ENCODE data around the gene JADE2.
"Not testable (repeated sequence)": the region's sequence is repeated elsewhere in the genome, so short reads cannot be mapped to it uniquely, and the experiment has no call there.

Gene JADE2

DNA sequence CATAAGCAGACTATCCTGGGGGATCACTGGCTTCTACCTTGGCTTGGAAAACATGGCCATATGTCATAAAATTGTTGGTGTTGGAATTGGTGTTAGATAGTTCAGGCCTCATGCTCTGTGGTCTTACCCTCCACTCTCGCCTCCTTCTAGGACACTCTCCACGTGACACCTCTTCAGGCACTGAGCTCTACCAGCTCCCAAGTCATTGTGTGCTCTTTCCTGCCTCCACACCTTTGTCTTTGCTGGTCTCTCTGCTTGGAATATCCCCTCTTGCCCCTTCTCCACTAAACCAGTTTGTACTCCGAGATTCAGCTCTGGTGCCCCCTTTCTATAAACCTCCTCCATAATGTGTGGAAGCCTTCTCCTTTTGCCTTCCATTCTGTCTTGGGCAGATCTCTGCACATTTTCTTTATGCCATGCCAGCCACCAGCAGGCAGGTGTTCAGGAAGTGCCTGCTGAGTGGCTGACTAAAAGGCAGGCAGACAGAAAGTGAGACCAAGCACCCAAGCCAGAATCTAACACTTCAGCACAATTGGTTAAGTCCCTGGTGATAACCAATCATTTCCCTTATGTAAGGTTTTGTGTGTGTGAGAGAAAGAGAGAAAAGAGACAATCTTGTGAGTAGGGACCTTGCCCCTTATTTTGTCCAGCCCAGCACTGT is 69.5 kb downstream of the JADE2 start:
- no peak for DNase-seq

DNA sequence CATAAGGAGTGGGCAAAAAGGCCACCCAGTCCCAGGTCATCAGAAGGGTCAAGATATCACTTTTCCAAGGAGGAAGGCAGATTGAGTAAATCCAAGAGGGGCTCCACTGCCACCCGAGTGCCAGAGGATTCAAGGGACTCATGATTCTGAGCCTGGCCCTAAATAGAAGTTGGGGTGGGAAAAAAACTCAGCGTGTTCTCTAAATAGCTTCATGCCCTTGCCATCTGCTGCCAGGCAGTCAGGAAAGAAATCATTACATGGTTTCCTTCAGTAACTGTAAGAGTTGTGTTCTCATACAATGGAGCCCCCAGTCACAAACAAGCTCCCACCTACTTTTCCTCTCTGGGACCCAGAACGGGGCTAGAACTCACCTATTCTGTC is 70.0 kb downstream of the JADE2 start:
- no peak for DNase-seq

DNA sequence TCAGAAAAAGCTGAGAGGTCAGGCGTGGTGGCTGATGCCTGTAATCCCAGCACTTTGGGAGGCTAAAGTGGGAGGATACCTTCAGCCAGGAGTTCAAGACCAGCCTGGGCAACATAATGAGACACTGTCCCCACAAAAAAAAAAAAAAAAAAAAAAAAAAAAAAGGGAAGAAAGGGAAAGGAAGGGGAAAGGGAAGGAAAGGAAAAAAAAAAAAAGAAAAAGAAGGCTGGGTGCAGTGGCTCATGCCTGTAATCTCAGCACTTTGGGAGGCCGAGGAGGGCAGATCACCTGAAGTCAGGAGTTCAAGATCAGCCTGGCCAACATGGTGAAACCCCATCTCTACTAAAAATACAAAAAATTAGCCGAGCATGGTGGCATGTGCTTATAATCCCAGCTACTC is 74.3 kb downstream of the JADE2 start:
- DNase-seq, result not testable (repeated sequence)

DNA sequence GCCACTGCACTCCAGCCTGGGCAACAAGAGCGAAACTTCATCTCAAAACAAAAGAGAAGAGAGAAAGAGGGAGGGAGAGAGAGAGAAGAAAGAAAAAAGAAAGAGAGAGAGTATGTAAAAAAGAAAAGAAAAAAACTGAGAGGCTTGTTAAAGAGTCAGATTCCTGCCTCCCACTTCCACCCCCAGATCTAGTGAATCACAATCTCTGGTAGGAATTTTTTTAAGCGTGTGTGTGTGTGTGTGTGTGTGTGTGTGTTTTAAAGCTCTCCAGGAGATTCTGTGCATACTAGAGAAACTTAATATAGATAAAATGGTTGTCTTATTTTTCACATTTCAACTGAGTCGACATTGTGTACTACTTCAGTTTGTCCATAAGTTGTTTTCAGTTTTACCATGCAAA is 75.1 kb downstream of the JADE2 start:
- DNase-seq, result no peak

GRCh38 chr5:134603059-134603458 is 77.6 kb downstream of the JADE2 start:
- DNase-seq, result no peak

- no peak for DNase-seq
Observed at GRCh38 chr5:134604908-134605307, 79.4 kb downstream of the JADE2 start.

DNA sequence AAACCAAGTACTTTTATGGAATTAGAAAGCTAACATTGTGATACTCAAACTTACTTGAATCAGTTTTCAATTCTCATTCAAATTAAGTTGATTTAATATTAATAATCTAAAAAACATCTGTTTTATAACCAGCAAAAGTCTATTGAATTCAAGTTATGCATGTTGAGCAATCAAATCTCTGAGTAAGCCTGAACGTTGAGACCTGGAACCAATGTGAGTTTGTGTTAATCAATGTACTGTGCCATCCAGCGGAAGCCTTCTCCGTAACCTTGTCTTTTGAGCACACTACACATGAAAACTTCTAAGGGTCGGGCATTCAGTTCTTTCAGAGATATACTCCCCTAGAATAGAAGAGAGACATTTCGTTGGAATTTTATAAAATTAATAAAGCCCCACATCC is 81.3 kb downstream of the JADE2 start:
- no peak for DNase-seq

GRCh38 chr5:134608555-134608954 is 83.1 kb downstream of the JADE2 start:
- no peak for DNase-seq

- DNase-seq, result no peak
Observed at GRCh38 chr5:134609232-134609851, 83.9 kb downstream of the JADE2 start.

- no peak for DNase-seq
Observed at GRCh38 chr5:134610725-134611124, 85.3 kb downstream of the JADE2 start.

DNA sequence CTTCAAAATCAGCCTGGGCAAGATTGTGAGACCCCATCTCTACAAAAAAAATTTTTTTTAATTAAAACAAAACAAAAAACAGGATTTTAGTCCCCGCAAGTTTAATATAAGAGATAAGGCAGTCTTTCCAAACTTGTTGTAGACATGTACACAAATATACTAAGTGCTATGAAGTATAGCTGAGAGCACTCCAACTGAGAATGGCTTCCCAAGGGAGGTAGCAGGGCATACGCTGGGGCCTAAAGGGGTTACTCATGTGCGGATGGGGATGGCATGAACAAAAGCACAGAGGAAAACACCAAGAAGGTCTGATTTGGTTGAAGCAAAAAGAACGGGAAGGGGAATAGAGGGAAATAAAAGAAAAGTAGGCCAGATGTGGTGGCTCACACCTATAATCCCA is 86.0 kb downstream of the JADE2 start:
- DNase-seq, result no peak

DNA sequence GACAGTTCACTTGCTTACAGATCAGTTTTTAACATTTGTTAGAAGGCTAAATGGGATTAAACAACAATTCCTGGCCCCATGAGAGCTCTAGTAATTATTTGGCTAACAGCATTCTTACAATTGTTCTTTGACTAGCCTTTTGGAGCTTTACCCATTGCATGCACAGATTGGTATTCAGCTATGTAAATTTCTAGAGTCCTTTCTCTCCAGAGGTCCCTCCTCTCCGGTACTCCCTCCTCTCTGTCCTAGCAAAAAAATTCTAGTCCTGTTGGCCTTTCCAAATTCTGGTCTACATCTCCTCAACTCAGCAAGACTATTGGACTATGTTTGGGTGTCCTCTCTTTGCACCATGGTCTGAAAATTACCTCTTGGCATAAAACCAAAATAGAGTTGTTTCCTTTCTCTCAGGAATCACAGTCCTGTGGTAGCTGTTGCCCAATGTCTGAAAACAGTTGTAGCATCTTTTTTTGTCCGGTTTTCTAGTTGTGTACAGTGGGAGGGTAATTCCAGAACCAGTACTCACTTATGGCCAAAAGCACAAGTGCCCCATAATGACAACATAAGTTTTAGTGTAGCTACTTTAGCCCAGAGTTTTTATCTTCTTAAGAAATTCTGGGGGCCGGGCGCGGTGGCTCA is 89.1 kb downstream of the JADE2 start:
- no peak for DNase-seq

DNA sequence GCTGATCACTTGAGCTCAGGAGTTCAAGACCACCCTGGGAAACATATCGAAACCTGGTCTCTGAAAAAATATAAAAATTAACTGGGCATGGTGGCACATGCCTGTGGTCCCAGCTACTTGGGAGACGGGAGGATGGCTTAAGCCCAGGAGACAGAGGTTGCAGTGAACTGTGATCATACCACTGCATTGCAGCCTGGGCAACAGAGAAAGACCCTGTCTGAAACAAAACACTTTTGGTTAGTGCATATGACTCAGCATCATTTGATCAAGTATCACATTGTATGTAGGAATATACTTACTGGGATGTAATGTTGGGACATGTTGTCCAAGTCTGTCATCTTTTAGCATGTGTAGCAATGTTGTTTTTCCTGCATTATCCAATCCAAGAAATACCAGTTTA is 95.2 kb downstream of the JADE2 start:
- DNase-seq, result no peak

DNA sequence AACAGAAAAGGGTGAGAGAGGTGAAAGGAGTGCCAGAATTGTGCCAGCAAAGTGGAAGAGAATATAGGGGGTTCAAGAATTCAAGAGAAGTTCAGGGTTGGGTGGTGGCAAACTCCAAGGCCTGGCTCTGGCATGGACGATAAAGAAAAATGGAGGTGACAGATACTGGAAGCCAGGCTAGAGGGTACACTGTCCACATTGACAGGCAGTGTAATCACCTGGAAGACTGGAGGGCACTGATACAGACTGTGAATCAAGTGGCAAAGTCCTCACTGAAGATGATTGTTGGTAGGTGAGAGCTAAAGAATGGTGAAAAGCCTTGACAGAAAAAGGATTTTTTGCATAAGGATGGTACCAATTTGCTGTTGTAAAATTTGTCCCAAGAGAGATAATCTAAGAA is 100.1 kb downstream of the JADE2 start:
- no peak for DNase-seq

- no peak for DNase-seq
Observed at GRCh38 chr5:134626369-134627014, 101.0 kb downstream of the JADE2 start.

All from NCI-H187 treated with DMSO at 0.1 percent for 48 hours (cell line).